H1 (cell line): ENCODE data around the gene GPR156. TPM values are rescaled to one million over a fixed set of nuclear protein-coding genes. Genes with fewer than 3 reads are reported as not detected.

ENCODE experiments used
- CHD2 ChIP-seq: IDR thresholded peaks from 2 replicates; pipeline ENCODE4 v1.6.1; 2012; ENCODE audit warnings: low read length, improper control_type of control experiment
- NANOG ChIP-seq: IDR thresholded peaks from 2 replicates; pipeline ENCODE4 v1.6.1; 2011; ENCODE audit warnings: low read length, low read depth, mild to moderate bottlenecking, inconsistent platforms; ENCODE audit not compliant: insufficient read depth, poor library complexity, severe bottlenecking
- POLR2AphosphoS5 ChIP-seq: IDR thresholded peaks from 2 replicates; pipeline ENCODE4 v1.6.1; 2011; ENCODE audit warnings: low read depth, low read length
- POU5F1 ChIP-seq: IDR thresholded peaks from 2 replicates; pipeline ENCODE4 v1.6.1; 2011; ENCODE audit warnings: low read depth, mild to moderate bottlenecking, low read length, moderate library complexity
- SAP30 ChIP-seq: fragments of 300-600 bp; sonication (generic); IDR thresholded peaks from 2 replicates; pipeline ENCODE4 v1.7.1; 2012; ENCODE audit warnings: low read length, moderate library complexity, mild to moderate bottlenecking, inconsistent platforms; ENCODE audit not compliant: insufficient read depth, insufficient replicate concordance
- SIN3A ChIP-seq, 2 experiments: IDR thresholded peaks in 1 of 2; conservative IDR thresholded peaks in 1 of 2; 2 replicates each; pipeline ENCODE4 v1.6.1; 2011 to 2012; ENCODE audit warnings: low read length in 2 of 2, improper control_type of control experiment in 1 of 2, low read depth in 1 of 2, mild to moderate bottlenecking in 1 of 2
- SP1 ChIP-seq: IDR thresholded peaks from 2 replicates; pipeline ENCODE4 v1.6.1; 2011; ENCODE audit warnings: low read depth, low read length
- ZNF274 ChIP-seq: IDR thresholded peaks from 2 replicates; pipeline ENCODE4 v1.7.0; 2012; ENCODE audit warnings: low read length, borderline replicate concordance; ENCODE audit errors: extremely low read depth
- polyA plus RNA-seq, 7 experiments: library from polyadenylated mRNA; depleted of rRNA in 3 of 7; stranded (reverse) in 5 of 7; unstranded in 2 of 7; fragments of >200 nt in 5 of 7; fragments of 200-250 nt in 2 of 7; gene quantifications; 1 replicate in 5 of 7; 2 replicates in 1 of 7; 4 replicates in 1 of 7; pipeline versions ENCODE4 v1.2.1 to v1.2.3, GENCODE V29; 2011 to 2013; ENCODE audit warnings: missing spikeins in 2 of 7, mixed read lengths in 2 of 7
- total RNA-seq: library from RNA; stranded (reverse); fragmentation: NEBNext Ultra II Directional; extraction: Animal tissue kit (Norgen Biotek cat#: 25700); gene quantifications from 2 replicates; pipeline ENCODE4 v1.2.1, GENCODE V29; 2021
- TF ChIP-seq, protein P1 (sequence below): fragments of 300-600 bp; sonication (generic); IDR thresholded peaks from 2 replicates; pipeline ENCODE4 v1.7.1; 2012; ENCODE audit warnings: low read length, moderate library complexity, mild to moderate bottlenecking, inconsistent platforms; ENCODE audit not compliant: insufficient replicate concordance
- TF ChIP-seq, protein P2 (sequence below): IDR thresholded peaks from 2 replicates; pipeline ENCODE4 v1.6.1; 2012; ENCODE audit warnings: low read length, inconsistent platforms

GPR156 gene
- total and polyA plus RNA-seq, 2 of the 8 experiments (the other 6 are each of a cell fraction or from before 2014, with no cell fraction given) = 1.6 to 1.8 TPM

DNA sequence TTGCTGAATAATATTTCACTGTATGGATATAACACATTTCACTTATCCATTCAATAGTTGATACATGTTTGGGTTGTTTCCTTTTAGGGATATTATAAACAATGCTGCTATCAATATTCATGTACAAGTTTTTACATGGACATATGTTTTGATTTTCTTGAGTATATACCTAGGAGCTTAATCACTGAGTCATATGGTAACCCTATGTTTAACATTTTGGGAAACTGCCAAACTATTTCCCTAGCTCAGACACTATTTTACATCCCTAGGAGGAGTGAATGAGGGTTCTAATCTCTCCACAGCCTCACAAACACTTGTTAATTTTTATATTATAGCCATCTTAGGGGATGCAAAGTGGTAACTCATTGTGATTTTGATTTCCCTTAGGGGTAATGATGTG lies 66.0 kb downstream of the GPR156 start (continued):
- TF ChIP-seq, protein P1, sequence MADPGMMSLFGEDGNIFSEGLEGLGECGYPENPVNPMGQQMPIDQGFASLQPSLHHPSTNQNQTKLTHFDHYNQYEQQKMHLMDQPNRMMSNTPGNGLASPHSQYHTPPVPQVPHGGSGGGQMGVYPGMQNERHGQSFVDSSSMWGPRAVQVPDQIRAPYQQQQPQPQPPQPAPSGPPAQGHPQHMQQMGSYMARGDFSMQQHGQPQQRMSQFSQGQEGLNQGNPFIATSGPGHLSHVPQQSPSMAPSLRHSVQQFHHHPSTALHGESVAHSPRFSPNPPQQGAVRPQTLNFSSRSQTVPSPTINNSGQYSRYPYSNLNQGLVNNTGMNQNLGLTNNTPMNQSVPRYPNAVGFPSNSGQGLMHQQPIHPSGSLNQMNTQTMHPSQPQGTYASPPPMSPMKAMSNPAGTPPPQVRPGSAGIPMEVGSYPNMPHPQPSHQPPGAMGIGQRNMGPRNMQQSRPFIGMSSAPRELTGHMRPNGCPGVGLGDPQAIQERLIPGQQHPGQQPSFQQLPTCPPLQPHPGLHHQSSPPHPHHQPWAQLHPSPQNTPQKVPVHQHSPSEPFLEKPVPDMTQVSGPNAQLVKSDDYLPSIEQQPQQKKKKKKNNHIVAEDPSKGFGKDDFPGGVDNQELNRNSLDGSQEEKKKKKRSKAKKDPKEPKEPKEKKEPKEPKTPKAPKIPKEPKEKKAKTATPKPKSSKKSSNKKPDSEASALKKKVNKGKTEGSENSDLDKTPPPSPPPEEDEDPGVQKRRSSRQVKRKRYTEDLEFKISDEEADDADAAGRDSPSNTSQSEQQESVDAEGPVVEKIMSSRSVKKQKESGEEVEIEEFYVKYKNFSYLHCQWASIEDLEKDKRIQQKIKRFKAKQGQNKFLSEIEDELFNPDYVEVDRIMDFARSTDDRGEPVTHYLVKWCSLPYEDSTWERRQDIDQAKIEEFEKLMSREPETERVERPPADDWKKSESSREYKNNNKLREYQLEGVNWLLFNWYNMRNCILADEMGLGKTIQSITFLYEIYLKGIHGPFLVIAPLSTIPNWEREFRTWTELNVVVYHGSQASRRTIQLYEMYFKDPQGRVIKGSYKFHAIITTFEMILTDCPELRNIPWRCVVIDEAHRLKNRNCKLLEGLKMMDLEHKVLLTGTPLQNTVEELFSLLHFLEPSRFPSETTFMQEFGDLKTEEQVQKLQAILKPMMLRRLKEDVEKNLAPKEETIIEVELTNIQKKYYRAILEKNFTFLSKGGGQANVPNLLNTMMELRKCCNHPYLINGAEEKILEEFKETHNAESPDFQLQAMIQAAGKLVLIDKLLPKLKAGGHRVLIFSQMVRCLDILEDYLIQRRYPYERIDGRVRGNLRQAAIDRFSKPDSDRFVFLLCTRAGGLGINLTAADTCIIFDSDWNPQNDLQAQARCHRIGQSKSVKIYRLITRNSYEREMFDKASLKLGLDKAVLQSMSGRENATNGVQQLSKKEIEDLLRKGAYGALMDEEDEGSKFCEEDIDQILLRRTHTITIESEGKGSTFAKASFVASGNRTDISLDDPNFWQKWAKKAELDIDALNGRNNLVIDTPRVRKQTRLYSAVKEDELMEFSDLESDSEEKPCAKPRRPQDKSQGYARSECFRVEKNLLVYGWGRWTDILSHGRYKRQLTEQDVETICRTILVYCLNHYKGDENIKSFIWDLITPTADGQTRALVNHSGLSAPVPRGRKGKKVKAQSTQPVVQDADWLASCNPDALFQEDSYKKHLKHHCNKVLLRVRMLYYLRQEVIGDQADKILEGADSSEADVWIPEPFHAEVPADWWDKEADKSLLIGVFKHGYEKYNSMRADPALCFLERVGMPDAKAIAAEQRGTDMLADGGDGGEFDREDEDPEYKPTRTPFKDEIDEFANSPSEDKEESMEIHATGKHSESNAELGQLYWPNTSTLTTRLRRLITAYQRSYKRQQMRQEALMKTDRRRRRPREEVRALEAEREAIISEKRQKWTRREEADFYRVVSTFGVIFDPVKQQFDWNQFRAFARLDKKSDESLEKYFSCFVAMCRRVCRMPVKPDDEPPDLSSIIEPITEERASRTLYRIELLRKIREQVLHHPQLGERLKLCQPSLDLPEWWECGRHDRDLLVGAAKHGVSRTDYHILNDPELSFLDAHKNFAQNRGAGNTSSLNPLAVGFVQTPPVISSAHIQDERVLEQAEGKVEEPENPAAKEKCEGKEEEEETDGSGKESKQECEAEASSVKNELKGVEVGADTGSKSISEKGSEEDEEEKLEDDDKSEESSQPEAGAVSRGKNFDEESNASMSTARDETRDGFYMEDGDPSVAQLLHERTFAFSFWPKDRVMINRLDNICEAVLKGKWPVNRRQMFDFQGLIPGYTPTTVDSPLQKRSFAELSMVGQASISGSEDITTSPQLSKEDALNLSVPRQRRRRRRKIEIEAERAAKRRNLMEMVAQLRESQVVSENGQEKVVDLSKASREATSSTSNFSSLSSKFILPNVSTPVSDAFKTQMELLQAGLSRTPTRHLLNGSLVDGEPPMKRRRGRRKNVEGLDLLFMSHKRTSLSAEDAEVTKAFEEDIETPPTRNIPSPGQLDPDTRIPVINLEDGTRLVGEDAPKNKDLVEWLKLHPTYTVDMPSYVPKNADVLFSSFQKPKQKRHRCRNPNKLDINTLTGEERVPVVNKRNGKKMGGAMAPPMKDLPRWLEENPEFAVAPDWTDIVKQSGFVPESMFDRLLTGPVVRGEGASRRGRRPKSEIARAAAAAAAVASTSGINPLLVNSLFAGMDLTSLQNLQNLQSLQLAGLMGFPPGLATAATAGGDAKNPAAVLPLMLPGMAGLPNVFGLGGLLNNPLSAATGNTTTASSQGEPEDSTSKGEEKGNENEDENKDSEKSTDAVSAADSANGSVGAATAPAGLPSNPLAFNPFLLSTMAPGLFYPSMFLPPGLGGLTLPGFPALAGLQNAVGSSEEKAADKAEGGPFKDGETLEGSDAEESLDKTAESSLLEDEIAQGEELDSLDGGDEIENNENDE = no peak
- no peak for TF ChIP-seq SAP30
- TF ChIP-seq, protein P2, sequence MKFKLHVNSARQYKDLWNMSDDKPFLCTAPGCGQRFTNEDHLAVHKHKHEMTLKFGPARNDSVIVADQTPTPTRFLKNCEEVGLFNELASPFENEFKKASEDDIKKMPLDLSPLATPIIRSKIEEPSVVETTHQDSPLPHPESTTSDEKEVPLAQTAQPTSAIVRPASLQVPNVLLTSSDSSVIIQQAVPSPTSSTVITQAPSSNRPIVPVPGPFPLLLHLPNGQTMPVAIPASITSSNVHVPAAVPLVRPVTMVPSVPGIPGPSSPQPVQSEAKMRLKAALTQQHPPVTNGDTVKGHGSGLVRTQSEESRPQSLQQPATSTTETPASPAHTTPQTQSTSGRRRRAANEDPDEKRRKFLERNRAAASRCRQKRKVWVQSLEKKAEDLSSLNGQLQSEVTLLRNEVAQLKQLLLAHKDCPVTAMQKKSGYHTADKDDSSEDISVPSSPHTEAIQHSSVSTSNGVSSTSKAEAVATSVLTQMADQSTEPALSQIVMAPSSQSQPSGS = no peak
- no peak for TF ChIP-seq POLR2AphosphoS5
- TF ChIP-seq POU5F1 = no peak
- TF ChIP-seq NANOG = no peak
- no peak for TF ChIP-seq SP1
- TF ChIP-seq SIN3A (conservative IDR thresholded peaks at IDR 0.05 in 1 of 2, IDR thresholded peaks at IDR 0.05 in 1 of 2; ENCODE audit: low read depth in 1 of 2, low read length in 2 of 2) = no peak
- no peak for TF ChIP-seq CHD2
- TF ChIP-seq ZNF274 = no peak
